Neutrophil (primary cell): ENCODE measurements around the gene TUSC1.

Experiments
- H3K27ac ChIP-seq: fragments of 200-600 bp; sonication (generic); 2 replicates; pipeline ENCODE4 v1.5.1; 2016; ENCODE audit warnings: mild to moderate bottlenecking, moderate library complexity
- H3K27me3 ChIP-seq: fragments of 200-600 bp; sonication (generic); 2 replicates; pipeline ENCODE4 v1.6.0; 2016; ENCODE audit warnings: mild to moderate bottlenecking
- H3K36me3 ChIP-seq: fragments of 200-600 bp; sonication (generic); 2 replicates; pipeline ENCODE4 v1.5.1; 2017
- H3K4me1 ChIP-seq, 2 experiments: fragments of 200-600 bp in 1 of 2; sonication (generic) in 1 of 2; 1 replicate in 1 of 2; 2 replicates in 1 of 2; pipeline versions ENCODE4 v1.5.1 to v1.6.1; 2013 to 2016; ENCODE audit warnings: low read depth in 1 of 2, low read length in 1 of 2, mild to moderate bottlenecking in 1 of 2, moderate library complexity in 1 of 2; ENCODE audit not compliant: control insufficient read depth in 1 of 2, insufficient read depth in 1 of 2
- H3K4me3 ChIP-seq, 2 experiments: fragments of 200-600 bp in 1 of 2; sonication (generic) in 1 of 2; 1 replicate in 1 of 2; 2 replicates in 1 of 2; pipeline ENCODE4 v1.5.1; 2013 to 2016; ENCODE audit warnings: low read depth in 1 of 2, low read length in 1 of 2, mild to moderate bottlenecking in 1 of 2, moderate library complexity in 1 of 2
- H3K9me3 ChIP-seq: fragments of 200-600 bp; sonication (generic); 2 replicates; pipeline ENCODE4 v1.5.1; 2016
- CTCF ChIP-seq: fragments of 200-600 bp; sonication (generic); IDR thresholded peaks from 2 replicates; pipeline ENCODE4 v1.5.1; 2016; ENCODE audit warnings: antibody characterized with exemption

Gene TUSC1

GRCh38 chr9:25654417-25654816 is 23.8 kb downstream of the TUSC1 start:
- Histone ChIP-seq H3K9me3 (no peaks in the 10 kb centered on the region), H3K27ac (no peak overlapping the region), H3K4me1 (no peaks in the 10 kb centered on the region), H3K4me3 (no peak overlapping the region), H3K36me3 (no peaks in the 10 kb centered on the region), H3K27me3 (no peaks in the 10 kb centered on the region)
- TF ChIP-seq CTCF, result no peak

GRCh38 chr9:25648116-25648515 is 30.1 kb downstream of the TUSC1 start:
- H3K9me3 ChIP-seq, result no peaks in the 10 kb centered on the region
- no peaks in the 10 kb centered on the region for H3K4me1 ChIP-seq
- no peaks in the 10 kb centered on the region for H3K27me3 ChIP-seq
- no peak overlapping the region for H3K27ac ChIP-seq
- H3K36me3 ChIP-seq, result no peaks in the 10 kb centered on the region
- H3K4me3 ChIP-seq, result no peak overlapping the region
- no peak for TF ChIP-seq CTCF

- H3K4me3 ChIP-seq, result no peak overlapping the region
- no peak for TF ChIP-seq CTCF
- no peaks in the 10 kb centered on the region for H3K36me3 ChIP-seq
- no peaks in the 10 kb centered on the region for H3K27me3 ChIP-seq
- no peaks in the 10 kb centered on the region for H3K9me3 ChIP-seq
- no peaks in the 10 kb centered on the region for H3K4me1 ChIP-seq
- no peak overlapping the region for H3K27ac ChIP-seq
Measured at GRCh38 chr9:25636026-25636425, 42.2 kb downstream of the TUSC1 start.

- no peaks in the 10 kb centered on the region for H3K36me3 ChIP-seq
Measured at GRCh38 chr9:25629231-25629630, 49.0 kb downstream of the TUSC1 start.

More at GRCh38 chr9:25629231-25629630, 49.0 kb downstream of the TUSC1 start:
- TF ChIP-seq CTCF, result no peak
- no peaks in the 10 kb centered on the region for H3K9me3 ChIP-seq
- H3K4me1 ChIP-seq, result no peaks in the 10 kb centered on the region
- H3K4me3 ChIP-seq, result no peak overlapping the region
- H3K27ac ChIP-seq, result no peak overlapping the region
- H3K27me3 ChIP-seq, result no peaks in the 10 kb centered on the region
